Left renal cortex interstitium (tissue), 4 donors: ENCODE measurements around the gene EN2. TPM values are rescaled to one million over a fixed set of nuclear protein-coding genes. Genes with fewer than 3 reads are reported as not detected.

Experiments
- DNase-seq, 4 donors: peaks; one replicate each; pipeline ENCODE4 v3.0.0-alpha.2; 2013; ENCODE audit warnings: low read depth in 4 of 4, low spot score in 2 of 4, missing footprints in 1 of 4
- polyA plus RNA-seq, 4 donors: library from polyadenylated mRNA; unstranded; fragments of 120-200 nt; gene quantifications; one replicate each; pipeline ENCODE4 v1.2.1, GENCODE V29; 2013; ENCODE audit not compliant: insufficient read length in 4 of 4

Gene EN2
- polyA plus RNA-seq, result under 1 TPM; 0.07 to 0.76 (median 0.31) TPM

- no peak for DNase-seq
These were observed at the start of gene EN2 for GRCh38 chr7:155458111-155458877. TSS of gene EN2 (plus strand) at chr7:155458129. CDS start at chr7:155458378, 249 bp downstream.

- DNase-seq, result no peak
These were observed 49.0 kb upstream of the EN2 start for GRCh38 chr7:155408651-155409586.

- DNase-seq, result no peak
These were observed 47.9 kb upstream of the EN2 start for GRCh38 chr7:155409980-155410379.

- no peak for DNase-seq
These were observed 47.5 kb upstream of the EN2 start for GRCh38 chr7:155410431-155410830.

- DNase-seq, result no peak
These were observed 46.1 kb upstream of the EN2 start for GRCh38 chr7:155411718-155412415.

- DNase-seq, result peak in 3 of 4 donors; percentile 18 to 48 (median 32)
These were observed 45.3 kb upstream of the EN2 start for GRCh38 chr7:155412416-155413253.

- no peak for DNase-seq
These were observed 43.1 kb upstream of the EN2 start for GRCh38 chr7:155414547-155415492.

- no peak for DNase-seq
These were observed 41.1 kb upstream of the EN2 start for GRCh38 chr7:155416646-155417380.

GRCh38 chr7:155418304-155418703 lies 39.6 kb upstream of the EN2 start:
- no peak for DNase-seq

GRCh38 chr7:155418941-155419755 lies 38.8 kb upstream of the EN2 start:
- DNase-seq, result no peak

GRCh38 chr7:155420116-155420515 lies 37.8 kb upstream of the EN2 start:
- no peak for DNase-seq

- no peak for DNase-seq
These were observed 35.8 kb upstream of the EN2 start for GRCh38 chr7:155422151-155422550.

- no peak for DNase-seq
These were observed 35.2 kb upstream of the EN2 start for GRCh38 chr7:155422599-155423336.

- DNase-seq, result no peak
These were observed 34.3 kb upstream of the EN2 start for GRCh38 chr7:155423337-155424285.

GRCh38 chr7:155424301-155425010 lies 33.5 kb upstream of the EN2 start:
- no peak for DNase-seq
